Right lobe of liver (tissue), 4 donors: Measurements from ENCODE around the gene C2orf81.
A peak's percentile ranks its signal among the peaks of the same experiment; 100 is the strongest.

Source experiments
- POLR2A ChIP-seq: fragments of 450-650 bp; IDR thresholded peaks from one replicate; pipeline ENCODE4 v1.6.1; 2017; ENCODE audit warnings: antibody characterized with exemption, mild to moderate bottlenecking
- TF ChIP-seq, protein P1 (sequence below), 4 donors: fragments of 200-600 bp in 3 of 4; fragments of 450-650 bp in 1 of 4; IDR thresholded peaks; one replicate each; pipeline versions ENCODE4 v1.5.1 to v1.8.0; 2016 to 2022; ENCODE audit warnings: antibody characterized with exemption in 4 of 4, mild to moderate bottlenecking in 2 of 4
- donor health status: DM: no; HTN: no; CAD: no.
- donor health status: DM: no; HTN: no; CAD: no.
- donor health status: DM: no; HTN: yes; CAD: no.

DNA sequence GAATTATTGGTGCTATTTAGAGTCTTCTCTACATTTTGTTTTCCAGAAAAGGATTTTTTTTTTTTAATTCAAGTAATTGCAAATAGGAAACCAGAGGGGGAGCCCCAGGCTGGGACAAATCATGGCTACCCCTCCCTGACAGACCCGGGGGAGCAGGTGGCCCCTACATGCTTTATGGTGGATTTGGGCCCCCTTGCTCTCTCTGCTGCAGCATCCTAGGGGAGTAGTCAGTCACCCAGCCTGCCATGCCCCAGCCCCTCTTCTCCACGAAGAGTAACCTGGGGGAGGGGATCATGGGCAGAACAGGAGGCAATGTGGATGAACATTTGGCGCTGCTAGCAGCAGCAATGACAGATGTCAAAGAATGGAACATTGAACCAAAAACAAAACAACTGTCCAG is 4.6 kb downstream of the C2orf81 start:
- TF ChIP-seq, protein P1, sequence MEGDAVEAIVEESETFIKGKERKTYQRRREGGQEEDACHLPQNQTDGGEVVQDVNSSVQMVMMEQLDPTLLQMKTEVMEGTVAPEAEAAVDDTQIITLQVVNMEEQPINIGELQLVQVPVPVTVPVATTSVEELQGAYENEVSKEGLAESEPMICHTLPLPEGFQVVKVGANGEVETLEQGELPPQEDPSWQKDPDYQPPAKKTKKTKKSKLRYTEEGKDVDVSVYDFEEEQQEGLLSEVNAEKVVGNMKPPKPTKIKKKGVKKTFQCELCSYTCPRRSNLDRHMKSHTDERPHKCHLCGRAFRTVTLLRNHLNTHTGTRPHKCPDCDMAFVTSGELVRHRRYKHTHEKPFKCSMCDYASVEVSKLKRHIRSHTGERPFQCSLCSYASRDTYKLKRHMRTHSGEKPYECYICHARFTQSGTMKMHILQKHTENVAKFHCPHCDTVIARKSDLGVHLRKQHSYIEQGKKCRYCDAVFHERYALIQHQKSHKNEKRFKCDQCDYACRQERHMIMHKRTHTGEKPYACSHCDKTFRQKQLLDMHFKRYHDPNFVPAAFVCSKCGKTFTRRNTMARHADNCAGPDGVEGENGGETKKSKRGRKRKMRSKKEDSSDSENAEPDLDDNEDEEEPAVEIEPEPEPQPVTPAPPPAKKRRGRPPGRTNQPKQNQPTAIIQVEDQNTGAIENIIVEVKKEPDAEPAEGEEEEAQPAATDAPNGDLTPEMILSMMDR (IDR thresholded peaks at IDR 0.05): peak in 1 of 4 donors; percentile 13
- TF ChIP-seq POLR2A: no peak
